Neural cell (in vitro differentiated cells): Measurements from ENCODE around the gene CD80. TPM values are rescaled to one million over a fixed set of nuclear protein-coding genes. Genes with fewer than 3 reads are reported as not detected.

Experiments used
- H2AFZ ChIP-seq: fragments of 200-600, 300-800 bp; sonication (generic), shearing (Covaris generic); 2 replicates; pipeline ENCODE4 v1.6.0; 2014; ENCODE audit warnings: low read depth, mild to moderate bottlenecking, antibody characterized with exemption, low read length, moderate library complexity
- H3F3A ChIP-seq: fragments of 200-600 bp; shearing (Covaris generic); 2 replicates; pipeline ENCODE4 v1.6.1; 2016; ENCODE audit warnings: mild to moderate bottlenecking, moderate library complexity, mixed read lengths, antibody characterized with exemption, low read length; ENCODE audit not compliant: insufficient read depth, poor library complexity, severe bottlenecking
- H3K27ac ChIP-seq: fragments of 200-600, 300-800 bp; sonication (generic), shearing (Covaris generic); 2 replicates; pipeline ENCODE4 v1.5.1; 2014; ENCODE audit warnings: mild to moderate bottlenecking, low read length, moderate library complexity
- H3K27me3 ChIP-seq: fragments of 300-800, 200-600 bp; sonication (generic), shearing (Covaris generic); 2 replicates; pipeline ENCODE4 v1.6.0; 2014; ENCODE audit warnings: mild to moderate bottlenecking, low read depth, low read length, moderate library complexity; ENCODE audit not compliant: insufficient read depth
- H3K36me3 ChIP-seq: fragments of 300-800, 200-600 bp; sonication (generic), shearing (Covaris generic); 2 replicates; pipeline ENCODE4 v1.5.1; 2014; ENCODE audit warnings: mild to moderate bottlenecking, antibody characterized with exemption, low read length, moderate library complexity; ENCODE audit not compliant: insufficient read depth
- H3K4me2 ChIP-seq: fragments of 300-800, 200-600 bp; sonication (generic), shearing (Covaris generic); 2 replicates; pipeline ENCODE4 v1.6.0; 2014; ENCODE audit warnings: mild to moderate bottlenecking, low read length
- H3K4me3 ChIP-seq: fragments of 300-800, 200-600 bp; sonication (generic), shearing (Covaris generic); 2 replicates; pipeline ENCODE4 v1.5.1; 2014; ENCODE audit warnings: mild to moderate bottlenecking, low read length, moderate library complexity
- H3K79me2 ChIP-seq: fragments of 200-600 bp; shearing (Covaris generic); replicated peaks from 2 replicates; pipeline ENCODE4 v1.6.0; 2014; ENCODE audit warnings: mild to moderate bottlenecking, low read length, moderate library complexity; ENCODE audit not compliant: insufficient read depth
- H3K9ac ChIP-seq: fragments of 300-800, 200-600 bp; sonication (generic), shearing (Covaris generic); 2 replicates; pipeline ENCODE4 v1.6.1; 2016; ENCODE audit warnings: mild to moderate bottlenecking, low read length, mixed read lengths
- H3K9me2 ChIP-seq: fragments of 200-600 bp; shearing (Covaris generic); 2 replicates; pipeline ENCODE4 v1.6.1; 2016; ENCODE audit warnings: mild to moderate bottlenecking, low read length, mixed read lengths; ENCODE audit not compliant: insufficient read depth
- H3K9me3 ChIP-seq: fragments of 200-600, 300-800 bp; sonication (generic), shearing (Covaris generic); 2 replicates; pipeline ENCODE4 v1.6.1; 2016; ENCODE audit warnings: mild to moderate bottlenecking, mixed run types, low read length, moderate library complexity, mixed read lengths
- H4K20me1 ChIP-seq: fragments of 200-600 bp; shearing (Covaris generic); 2 replicates; pipeline ENCODE4 v1.6.1; 2016; ENCODE audit warnings: mild to moderate bottlenecking, mixed run types; ENCODE audit not compliant: insufficient read depth
- CTCF ChIP-seq: fragments of 450-650 bp; IDR thresholded peaks from 2 replicates; pipeline ENCODE4 v1.5.1; 2014; ENCODE audit warnings: antibody characterized with exemption, mild to moderate bottlenecking, moderate library complexity; ENCODE audit not compliant: poor library complexity, severe bottlenecking
- EP300 ChIP-seq: fragments of 450-650 bp; conservative IDR thresholded peaks from 2 replicates; pipeline ENCODE4 v1.6.1; 2014; ENCODE audit warnings: antibody characterized with exemption, mild to moderate bottlenecking, moderate library complexity; ENCODE audit not compliant: poor library complexity, severe bottlenecking
- EZH2 ChIP-seq: fragments of 200-600, 300-800 bp; shearing (Covaris generic), sonication (generic); IDR thresholded peaks from 2 replicates; pipeline ENCODE4 v1.6.1; 2014; ENCODE audit warnings: antibody characterized with exemption, low read length, borderline replicate concordance, mild to moderate bottlenecking; ENCODE audit not compliant: insufficient read depth, poor library complexity, severe bottlenecking
- MXI1 ChIP-seq: fragments of 450-650 bp; conservative IDR thresholded peaks from 2 replicates; pipeline ENCODE4 v1.6.1; 2014; ENCODE audit warnings: antibody characterized with exemption, mild to moderate bottlenecking; ENCODE audit not compliant: poor library complexity, severe bottlenecking
- POLR2AphosphoS5 ChIP-seq: IDR thresholded peaks from 2 replicates; pipeline ENCODE4 v1.6.1; 2012
- RAD21 ChIP-seq: fragments of 450-650 bp; conservative IDR thresholded peaks from 2 replicates; pipeline ENCODE4 v1.6.1; 2014; ENCODE audit warnings: antibody characterized with exemption, mild to moderate bottlenecking, moderate library complexity
- REST ChIP-seq: IDR thresholded peaks from 2 replicates; pipeline ENCODE4 v1.6.1; 2012; ENCODE audit warnings: borderline replicate concordance
- SMC3 ChIP-seq: fragments of 450-650 bp; conservative IDR thresholded peaks from 2 replicates; pipeline ENCODE4 v1.6.1; 2014; ENCODE audit warnings: antibody characterized with exemption, mild to moderate bottlenecking, moderate library complexity; ENCODE audit not compliant: poor library complexity
- TAF1 ChIP-seq: IDR thresholded peaks from 2 replicates; pipeline ENCODE4 v1.6.1; 2012; ENCODE audit warnings: low read depth
- polyA plus RNA-seq: library from polyadenylated mRNA; depleted of rRNA; stranded (reverse); fragments of >200 nt; gene quantifications from 2 replicates; pipeline ENCODE4 v1.2.3, GENCODE V29; 2014

The CD80 gene
- polyA plus RNA-seq, 1 donor from 2014 or later: not detected

- Histone ChIP-seq H3K9ac (no peak overlapping the region), H3F3A (no peaks in the 10 kb centered on the region), H3K79me2 (no peaks in the 10 kb centered on the region), H3K4me2 (no peak overlapping the region), H2AFZ (no peak overlapping the region), H3K9me2 (no peaks in the 10 kb centered on the region), H3K9me3 (no peaks in the 10 kb centered on the region), H3K4me3 (no peak overlapping the region), H3K27me3 (no peaks in the 10 kb centered on the region), H4K20me1 (no peaks in the 10 kb centered on the region), H3K27ac (no peak overlapping the region), H3K36me3 (no peaks in the 10 kb centered on the region)
- TF ChIP-seq CTCF (no peak), RAD21 (no peak), SMC3 (no peak), TAF1 (no peak), POLR2AphosphoS5 (no peak), EP300 (no peak), MXI1 (no peak), REST (no peak), EZH2 (no peak)
These were observed 31.3 kb upstream of the CD80 start for GRCh38 chr3:119590706-119591105.

GRCh38 chr3:119589102-119589773, 29.8 kb upstream of the CD80 start:
- Histone ChIP-seq H3K36me3 (no peaks in the 10 kb centered on the region), H3K27me3 (no peaks in the 10 kb centered on the region), H3F3A (no peaks in the 10 kb centered on the region), H3K9me3 (no peaks in the 10 kb centered on the region), H3K4me2 (no peak overlapping the region), H3K27ac (no peak overlapping the region), H3K79me2 (no peaks in the 10 kb centered on the region), H3K9me2 (no peaks in the 10 kb centered on the region), H2AFZ (no peak overlapping the region), H3K9ac (no peak overlapping the region), H3K4me3 (no peak overlapping the region), H4K20me1 (no peaks in the 10 kb centered on the region)
- TF ChIP-seq TAF1 (no peak), MXI1 (no peak), RAD21 (no peak), EZH2 (no peak), EP300 (no peak), SMC3 (no peak), CTCF (no peak), POLR2AphosphoS5 (no peak), REST (no peak)
